H9 (cell line): ENCODE data around the gene THEM4. TPM values are rescaled to one million over a fixed set of nuclear protein-coding genes. Genes with fewer than 3 reads are reported as not detected.

Experiments used
- DNase-seq: peaks from one replicate; pipeline ENCODE4 v3.0.0-alpha.2; 2017
- H2AFZ ChIP-seq: one replicate; pipeline ENCODE4 v1.6.1; 2013; ENCODE audit warnings: mild to moderate bottlenecking, low read length, control low read depth, moderate library complexity
- H2AK5ac ChIP-seq: 2 replicates; pipeline ENCODE4 v1.6.1; 2013; ENCODE audit warnings: low read length, control low read depth, mixed read lengths; ENCODE audit not compliant: insufficient read length
- H2BK120ac ChIP-seq: one replicate; pipeline ENCODE4 v1.6.1; 2013; ENCODE audit warnings: low read depth, mild to moderate bottlenecking, low read length, control low read depth, inconsistent platforms; ENCODE audit not compliant: poor library complexity, severe bottlenecking
- H2BK12ac ChIP-seq: 2 replicates; pipeline ENCODE4 v1.6.1; 2013; ENCODE audit warnings: low read length, control low read depth, mixed read lengths, low read depth; ENCODE audit not compliant: insufficient read length
- H2BK15ac ChIP-seq: 2 replicates; pipeline ENCODE4 v1.6.1; 2013; ENCODE audit warnings: low read depth, low read length, control low read depth
- H2BK20ac ChIP-seq: one replicate; pipeline ENCODE4 v1.6.1; 2013; ENCODE audit warnings: low read depth, mild to moderate bottlenecking, low read length, control low read depth, inconsistent platforms; ENCODE audit not compliant: poor library complexity, severe bottlenecking
- H2BK5ac ChIP-seq: 2 replicates; pipeline ENCODE4 v1.6.1; 2013; ENCODE audit warnings: low read length, control low read depth, mixed read lengths; ENCODE audit not compliant: insufficient read length
- H3K14ac ChIP-seq: 2 replicates; pipeline ENCODE4 v1.6.1; 2013; ENCODE audit warnings: low read length, control low read depth; ENCODE audit not compliant: insufficient read depth
- H3K18ac ChIP-seq: 2 replicates; pipeline ENCODE4 v1.6.1; 2013; ENCODE audit warnings: low read depth, mild to moderate bottlenecking, mixed read lengths, low read length, control low read depth; ENCODE audit not compliant: insufficient read length
- H3K23ac ChIP-seq: 2 replicates; pipeline ENCODE4 v1.6.1; 2013; ENCODE audit warnings: low read length, control low read depth, mixed read lengths, low read depth; ENCODE audit not compliant: insufficient read length
- H3K23me2 ChIP-seq: 2 replicates; pipeline ENCODE4 v1.6.1; 2013; ENCODE audit warnings: low read depth, mild to moderate bottlenecking, mixed read lengths, low read length, control low read depth; ENCODE audit not compliant: insufficient read length, poor library complexity, severe bottlenecking
- H3K27ac ChIP-seq: 2 replicates; pipeline ENCODE4 v1.5.1; 2013; ENCODE audit warnings: low read length, control low read depth, mixed read lengths, low read depth; ENCODE audit not compliant: insufficient read length
- H3K27me3 ChIP-seq: 2 replicates; pipeline ENCODE4 v1.6.1; 2013; ENCODE audit warnings: low read length, control low read depth, inconsistent platforms; ENCODE audit not compliant: insufficient read depth
- H3K4ac ChIP-seq: 2 replicates; pipeline ENCODE4 v1.6.1; 2013; ENCODE audit warnings: low read depth, mild to moderate bottlenecking, control low read depth, inconsistent platforms, low read length, moderate library complexity
- H3K4me1 ChIP-seq: 2 replicates; pipeline ENCODE4 v1.6.1; 2013; ENCODE audit warnings: low read length, control low read depth, inconsistent platforms; ENCODE audit not compliant: insufficient read depth
- H3K4me2 ChIP-seq: 2 replicates; pipeline ENCODE4 v1.6.1; 2013; ENCODE audit warnings: low read length, control low read depth, mixed read lengths; ENCODE audit not compliant: insufficient read length, insufficient read depth
- H3K56ac ChIP-seq: 2 replicates; pipeline ENCODE4 v1.6.1; 2013; ENCODE audit warnings: low read depth, mild to moderate bottlenecking, mixed read lengths, low read length, control low read depth; ENCODE audit not compliant: insufficient read length
- H3K79me1 ChIP-seq: 2 replicates; pipeline ENCODE4 v1.6.1; 2013; ENCODE audit warnings: low read depth, mild to moderate bottlenecking, moderate library complexity, low read length, control low read depth, inconsistent platforms; ENCODE audit not compliant: insufficient read depth, poor library complexity, severe bottlenecking
- H3K79me2 ChIP-seq: 2 replicates; pipeline ENCODE4 v1.6.1; 2013; ENCODE audit warnings: low read length, control low read depth, inconsistent platforms; ENCODE audit not compliant: insufficient read depth
- H3K9ac ChIP-seq: 2 replicates; pipeline ENCODE4 v1.6.1; 2013; ENCODE audit warnings: low read length, control low read depth, mixed read lengths; ENCODE audit not compliant: insufficient read length; ENCODE audit errors: extremely low read depth
- H3K9me3 ChIP-seq: one replicate; pipeline ENCODE4 v1.6.1; 2013; ENCODE audit warnings: low read depth, low read length, inconsistent platforms; ENCODE audit not compliant: control insufficient read depth
- H3T11ph ChIP-seq: one replicate; pipeline ENCODE4 v1.6.1; 2013; ENCODE audit warnings: mild to moderate bottlenecking, low read length, control low read depth, inconsistent platforms
- H4K20me1 ChIP-seq: one replicate; pipeline ENCODE4 v1.6.1; 2013; ENCODE audit not compliant: control insufficient read depth, insufficient read length, insufficient read depth
- H4K5ac ChIP-seq: 2 replicates; pipeline ENCODE4 v1.6.1; 2013; ENCODE audit warnings: low read depth, mild to moderate bottlenecking, mixed read lengths, low read length, control low read depth; ENCODE audit not compliant: insufficient read length
- H4K8ac ChIP-seq: replicated peaks from 2 replicates; pipeline ENCODE4 v1.6.1; 2013; ENCODE audit warnings: low read length, control low read depth, mixed read lengths, low read depth; ENCODE audit not compliant: insufficient read length
- H4K91ac ChIP-seq: 2 replicates; pipeline ENCODE4 v1.6.1; 2013; ENCODE audit warnings: low read depth, mild to moderate bottlenecking, moderate library complexity, mixed read lengths, low read length, control low read depth; ENCODE audit not compliant: insufficient read length
- H3K27ac Mint-ChIP-seq, 3 experiments: 2 replicates in 2 of 3; 3 replicates in 1 of 3; pipeline ENCODE4 v1.8.0; 2020 to 2021; ENCODE audit warnings: mixed read lengths in 3 of 3, mild to moderate bottlenecking in 1 of 3, moderate library complexity in 1 of 3
- H3K27me3 Mint-ChIP-seq: 2 replicates; pipeline ENCODE4 v1.8.0; 2021; ENCODE audit warnings: low read depth, mild to moderate bottlenecking, moderate library complexity, mixed read lengths
- H3K36me3 Mint-ChIP-seq, 3 experiments: 2 replicates in 2 of 3; 3 replicates in 1 of 3; pipeline ENCODE4 v1.8.0; 2020 to 2021; ENCODE audit warnings: low read depth in 3 of 3, mixed read lengths in 3 of 3; ENCODE audit not compliant: insufficient read depth in 1 of 3
- H3K4me1 Mint-ChIP-seq, 2 experiments: 2 replicates each; pipeline ENCODE4 v1.8.0; 2020; ENCODE audit warnings: mixed read lengths in 2 of 2
- H3K4me3 Mint-ChIP-seq, 2 experiments: 2 replicates in 1 of 2; 3 replicates in 1 of 2; pipeline ENCODE4 v1.8.0; 2020 to 2021; ENCODE audit warnings: mild to moderate bottlenecking in 2 of 2, mixed read lengths in 2 of 2, moderate library complexity in 1 of 2
- H3K9me3 Mint-ChIP-seq, 2 experiments: 2 replicates in 1 of 2; 3 replicates in 1 of 2; pipeline ENCODE4 v1.8.0; 2020; ENCODE audit warnings: mild to moderate bottlenecking in 2 of 2, mixed read lengths in 2 of 2, moderate library complexity in 1 of 2
- CTCF ChIP-seq: fragments of 200-600 bp; sonication (generic); conservative IDR thresholded peaks from 3 replicates; pipeline ENCODE4 v1.8.0; 2021; ENCODE audit warnings: antibody characterized with exemption, mild to moderate bottlenecking
- WGBS: extraction: QIAGEN DNeasy Blood & Tissue Kit; methylation state at CpG from one replicate; pipeline ENCODE4 v1.1.7; 2013; ENCODE audit warnings: missing lambda C conversion rate, low lambda C conversion rate, mixed read lengths; ENCODE audit not compliant: insufficient read length; ENCODE audit errors: extremely low coverage; 5-methylcytosine and 5-hydroxymethylcytosine counted together
- total RNA-seq: library from RNA; stranded (reverse); gene quantifications from 2 replicates; pipeline ENCODE4 v1.2.1, GENCODE V29; 2021

Gene THEM4
- total RNA-seq, 1 experiment from 2014 or later, result 10.5 TPM

DNA sequence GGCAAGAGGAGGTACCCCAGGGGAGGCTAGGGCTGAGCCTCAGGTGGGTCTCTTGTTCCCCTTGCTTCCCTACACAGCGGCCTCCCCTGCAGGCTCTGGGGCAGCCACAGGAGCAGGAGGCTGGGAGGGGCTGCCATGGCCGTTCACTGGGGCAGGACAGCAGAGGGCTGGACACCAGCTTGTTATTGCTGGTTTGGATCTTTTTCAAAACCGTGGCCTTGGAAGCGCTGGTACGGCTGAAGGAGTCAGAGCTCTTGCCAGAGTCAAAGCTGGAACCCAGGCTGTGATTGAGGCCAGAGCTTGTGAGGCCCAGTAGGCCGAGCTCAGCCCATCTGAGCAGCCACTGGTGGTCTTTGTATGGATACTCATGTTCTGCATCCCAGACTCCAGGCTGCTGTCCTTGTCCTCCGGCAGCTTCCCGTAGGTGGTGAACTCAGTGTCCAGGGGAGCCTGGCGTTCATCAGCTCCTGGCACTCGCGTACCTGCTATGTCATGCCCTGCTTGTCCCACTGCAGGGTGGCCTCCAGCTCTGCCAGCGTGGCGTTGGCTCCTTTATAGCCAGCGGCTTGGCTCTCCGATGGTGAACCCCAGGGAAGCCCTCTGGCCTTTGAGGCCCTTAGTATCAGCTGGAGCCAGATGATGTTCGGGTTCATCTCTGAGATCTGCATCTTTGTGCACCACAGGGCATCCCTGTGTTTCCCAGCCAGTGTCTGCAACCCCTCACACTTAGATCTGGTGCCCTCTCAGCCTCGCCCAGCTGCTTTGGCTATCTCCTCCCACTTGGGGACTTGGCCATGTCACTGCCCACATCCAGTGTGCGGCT lies 40.3 kb upstream of the THEM4 start:
- no peak overlapping the region for H3K14ac ChIP-seq
- no peak overlapping the region for H3K9ac ChIP-seq
- H2BK120ac ChIP-seq, result no peak overlapping the region
- Mint-ChIP-seq H3K27me3 (peaks cover 2% of the 10 kb centered on the region; the same call in 1 of the 2 replicates), H3K4me3 (no peak overlapping the region), H3K4me1 (peaks cover 9 to 19% of the 10 kb centered on the region in 2 experiments), H3K36me3 (no peaks in the 10 kb centered on the region; a peak in 2 of 7 replicates), H3K9me3 (no peaks in the 10 kb centered on the region), H3K27ac (no peak overlapping the region; a peak in 1 of 7 replicates)
- H3K23ac ChIP-seq, result no peak overlapping the region
- no peak overlapping the region for H2AK5ac ChIP-seq
- H3K56ac ChIP-seq, result no peak overlapping the region
- TF ChIP-seq CTCF, result no peak
- H4K5ac ChIP-seq, result no peak overlapping the region
- no peaks in the 10 kb centered on the region for H4K20me1 ChIP-seq
- no peak overlapping the region for H3K4me2 ChIP-seq
- no peaks in the 10 kb centered on the region for H3K79me2 ChIP-seq
- no peaks in the 10 kb centered on the region for H3K4me1 ChIP-seq
- no CpG with 5 or more reads among the region's 18 CpGs for WGBS
- no peak overlapping the region for H2BK20ac ChIP-seq
- no peak overlapping the region for H4K91ac ChIP-seq
- no peak overlapping the region for H4K8ac ChIP-seq
- no peak for DNase-seq
- no peaks in the 10 kb centered on the region for H3K9me3 ChIP-seq
- no peaks in the 10 kb centered on the region for H3K23me2 ChIP-seq
- no peak overlapping the region for H3K4ac ChIP-seq
- no peak overlapping the region for H2BK12ac ChIP-seq
- H2AFZ ChIP-seq, result no peak overlapping the region
- H3K79me1 ChIP-seq, result no peaks in the 10 kb centered on the region
- no peak overlapping the region for H3T11ph ChIP-seq
- H2BK15ac ChIP-seq, result no peak overlapping the region
- H3K18ac ChIP-seq, result no peak overlapping the region
- no peaks in the 10 kb centered on the region for H3K27me3 ChIP-seq
- H2BK5ac ChIP-seq, result no peak overlapping the region
- H3K27ac ChIP-seq, result no peak overlapping the region
